NCI-H128 (cell line): ENCODE measurements around the gene GAGE10.
A peak's percentile ranks its signal among the peaks of the same experiment; 100 is the strongest.

Experiments
- DNase-seq: peaks from one replicate; lab custom pipeline; 2025; ENCODE audit not compliant: unreplicated experiment; lab: John Stamatoyannopoulos, UW

The GAGE10 gene, protein sequence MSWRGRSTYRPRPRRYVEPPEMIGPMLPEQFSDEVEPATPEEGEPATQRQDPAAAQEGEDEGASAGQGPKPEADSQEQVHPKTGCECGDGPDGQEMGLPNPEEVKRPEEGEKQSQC

DNA sequence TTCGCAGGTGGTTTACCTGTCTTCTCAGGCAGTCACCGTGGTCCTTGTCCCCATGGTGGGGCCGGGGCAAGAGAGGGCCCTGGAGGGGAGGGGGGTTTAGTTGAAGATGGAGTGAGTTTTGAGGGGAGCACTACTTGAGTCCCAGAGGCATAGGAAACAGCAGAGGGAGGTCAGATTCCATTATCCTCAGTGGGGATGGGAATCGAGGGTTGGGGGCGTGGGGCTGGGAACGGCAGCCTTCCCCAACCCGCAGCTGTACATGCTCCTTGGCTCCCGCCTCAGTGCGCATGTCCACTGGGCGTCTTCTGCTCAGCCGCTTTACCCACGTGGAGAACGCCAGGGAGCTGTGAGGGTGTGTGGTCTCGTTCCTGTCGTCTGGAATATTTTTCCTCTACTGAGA lies at the start of gene GAGE10:
Gene GAGE10, plus strand, starts transcription at position 301 of the 400 bp plus-strand sequence. CDS start 1,214 bp downstream, outside the sequence.
- DNase-seq: no peak

DNA sequence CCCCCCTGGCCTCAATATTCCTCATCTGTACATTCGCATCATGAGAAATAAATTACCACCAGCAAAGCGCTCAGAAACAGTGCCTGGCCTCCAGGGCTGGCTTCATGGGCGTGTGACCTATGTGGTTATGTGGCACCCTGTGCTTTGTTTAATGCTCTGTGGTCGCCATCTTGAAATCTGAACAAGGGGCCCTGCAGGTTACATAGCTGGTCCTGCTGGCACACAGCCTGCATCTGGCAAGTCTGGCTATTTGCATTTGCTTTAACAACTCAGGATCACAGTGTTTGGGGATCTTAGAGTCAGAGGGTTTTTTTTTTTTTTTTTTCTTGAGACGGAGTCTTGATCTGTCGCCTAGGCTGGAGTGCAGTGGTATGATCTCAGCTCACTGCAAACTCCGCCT lies 48.8 kb upstream of the GAGE10 start:
- DNase-seq: no peak

GRCh38 chrX:49256268-49256995 lies 47.0 kb upstream of the GAGE10 start:
- no peak for DNase-seq

- no peak for DNase-seq
Measured at GRCh38 chrX:49257074-49257790, 46.2 kb upstream of the GAGE10 start.

GRCh38 chrX:49257846-49258748 lies 45.3 kb upstream of the GAGE10 start:
- no peak for DNase-seq

GRCh38 chrX:49258749-49259124 lies 44.7 kb upstream of the GAGE10 start:
- DNase-seq: no peak

DNA sequence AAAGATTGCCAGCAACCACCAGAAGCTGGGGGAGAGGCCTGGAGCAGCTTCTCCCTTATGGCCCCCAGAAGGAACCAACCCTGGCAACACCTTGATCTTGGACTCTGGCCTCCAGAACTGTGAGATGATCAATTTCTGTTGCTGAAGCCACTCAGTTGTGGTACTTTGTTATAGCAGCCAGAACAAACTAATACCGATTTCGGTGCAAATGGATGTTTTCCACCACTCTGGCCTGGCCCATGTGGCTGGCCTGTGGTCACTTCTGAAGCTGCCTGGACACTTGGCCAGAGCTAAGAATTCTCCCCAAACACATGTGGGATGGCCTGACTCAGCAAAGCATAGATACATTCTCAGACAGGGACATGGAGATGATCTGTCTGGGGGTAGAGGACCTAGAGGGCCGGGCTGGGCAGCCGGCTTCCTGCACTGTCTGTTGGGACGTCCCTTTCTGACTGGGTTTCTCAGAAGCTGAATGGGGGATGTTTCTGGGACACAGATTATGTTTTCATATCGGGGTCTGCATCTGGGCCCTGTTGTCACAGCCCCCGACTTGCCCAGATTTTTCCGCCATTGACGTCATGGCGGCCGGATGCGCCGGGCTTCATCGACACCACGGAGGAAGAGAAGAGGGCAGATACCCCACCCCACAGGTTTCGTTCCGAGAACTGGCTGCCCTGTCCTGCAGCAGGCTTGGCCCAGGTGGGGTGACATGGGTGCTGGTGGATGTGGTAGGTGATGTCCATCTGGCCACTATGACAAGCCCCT lies 43.0 kb upstream of the GAGE10 start:
- DNase-seq: no peak

GRCh38 chrX:49262603-49263002 lies 40.8 kb upstream of the GAGE10 start:
- no peak for DNase-seq

DNA sequence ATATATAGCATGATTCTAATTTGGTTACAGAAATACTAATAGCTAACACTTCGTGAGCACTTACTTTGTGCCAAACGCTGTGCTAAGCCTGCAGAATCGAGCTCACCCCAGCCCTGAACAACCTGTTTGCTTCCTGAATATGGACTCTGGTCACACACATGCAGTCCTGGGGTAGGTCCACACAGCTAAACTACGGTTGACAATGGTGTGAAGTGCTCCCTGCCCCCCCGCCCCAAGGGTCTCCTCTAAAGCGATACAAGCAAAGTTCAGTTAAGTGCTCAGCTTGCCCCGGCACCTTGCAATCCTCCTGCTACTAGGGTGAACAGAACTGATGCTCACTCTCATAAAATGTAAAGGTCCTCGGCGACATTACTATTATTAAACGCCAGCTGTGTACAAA lies 39.8 kb upstream of the GAGE10 start:
- no peak for DNase-seq

GRCh38 chrX:49264460-49264859 lies 39.0 kb upstream of the GAGE10 start, which contains the start of gene FOXP3:
Gene FOXP3, minus strand, starts transcription at chrX:49264710. Its CDS starts 6,205 bp downstream, at chrX:49258505.
- no peak for DNase-seq

GRCh38 chrX:49266523-49267445 lies 36.7 kb upstream of the GAGE10 start:
- DNase-seq: no peak

DNA sequence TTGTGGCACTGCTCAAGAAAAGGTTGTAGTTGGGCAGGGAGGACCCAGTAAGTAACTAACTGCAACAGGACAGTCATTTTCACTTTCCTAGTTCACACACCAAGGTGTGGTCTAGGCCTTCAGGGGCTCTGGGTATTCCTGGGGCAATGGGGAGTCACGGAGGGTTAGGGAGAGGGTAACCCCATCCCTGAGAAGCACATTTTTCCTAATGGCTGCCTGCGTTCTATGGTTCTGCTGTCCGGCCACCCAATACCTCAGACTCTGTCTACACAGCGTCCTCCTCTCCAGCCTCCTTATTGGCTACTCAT lies 34.8 kb upstream of the GAGE10 start:
- DNase-seq: no peak

DNA sequence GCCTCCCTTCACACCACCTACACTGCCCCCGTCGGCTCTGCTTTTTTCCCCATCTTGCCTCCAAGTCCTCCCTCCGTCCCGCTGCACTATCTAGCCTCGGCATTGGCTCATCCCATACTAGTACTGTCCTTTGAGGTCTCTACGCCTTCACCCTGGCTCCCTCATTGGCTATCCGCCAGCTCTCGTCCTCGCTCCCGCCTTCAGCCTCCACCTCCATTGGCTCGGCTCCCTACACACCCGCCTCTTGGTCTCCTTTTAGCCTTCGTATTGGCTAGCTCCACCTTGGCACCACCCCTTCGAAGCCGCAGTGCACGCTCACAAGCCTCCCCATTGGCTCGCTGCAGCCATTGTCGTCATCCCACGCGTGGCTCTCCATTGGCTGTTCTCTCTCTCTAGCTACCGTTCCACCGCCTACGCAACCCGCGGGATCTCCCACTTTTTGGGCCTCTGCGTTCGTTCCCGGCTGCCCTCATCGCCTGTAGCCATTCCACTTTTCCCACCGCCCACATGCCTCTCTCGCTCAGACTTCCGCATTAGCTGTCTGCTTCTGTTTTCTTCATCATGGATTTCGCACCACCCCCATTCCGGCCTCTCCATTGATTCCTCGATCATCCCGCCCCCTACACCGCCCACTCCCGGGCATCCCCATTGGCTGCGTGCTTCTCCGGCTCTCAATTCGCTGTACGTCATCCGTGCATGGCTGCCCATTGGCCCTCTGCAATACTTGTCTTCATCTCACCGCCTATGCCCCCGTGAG lies 34.3 kb upstream of the GAGE10 start:
- DNase-seq: peak; percentile 93

- no peak for DNase-seq
Measured at GRCh38 chrX:49269767-49270248, 33.6 kb upstream of the GAGE10 start, which contains the start of gene PPP1R3F. Gene PPP1R3F, plus strand, starts transcription at chrX:49269793. Its CDS starts 77 bp downstream, at chrX:49269870.

DNA sequence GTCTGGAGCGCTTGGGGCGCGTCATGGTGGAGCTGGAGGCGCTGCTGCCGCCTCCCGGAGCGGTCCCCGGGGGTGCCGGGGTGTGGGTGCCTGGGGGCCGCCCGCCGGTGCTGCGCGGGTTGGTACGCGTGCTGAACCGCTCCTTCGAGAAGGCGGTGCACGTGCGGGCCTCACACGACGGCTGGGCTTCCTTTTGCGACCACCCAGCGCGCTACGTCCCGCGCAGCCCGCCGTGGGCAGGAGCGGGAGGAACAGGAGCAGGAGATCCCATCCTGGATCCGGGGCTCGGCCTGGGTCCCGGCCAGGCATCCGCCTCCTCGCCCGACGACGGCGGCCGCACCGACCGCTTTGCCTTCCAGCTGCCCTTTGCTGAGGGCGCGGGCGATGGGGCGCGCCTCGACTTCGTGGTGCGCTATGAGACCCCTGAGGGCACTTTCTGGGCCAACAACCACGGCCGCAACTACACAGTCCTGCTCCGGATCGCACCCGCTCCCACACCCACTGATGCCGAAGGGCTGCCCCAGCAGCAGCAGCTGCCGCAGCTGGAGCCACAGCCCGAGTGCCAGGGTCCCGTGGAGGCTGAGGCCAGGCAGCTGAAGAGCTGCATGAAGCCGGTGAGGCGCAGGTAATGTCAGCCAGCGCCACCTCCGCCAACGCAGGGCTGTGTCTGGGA lies 33.1 kb upstream of the GAGE10 start:
- DNase-seq: no peak

GRCh38 chrX:49271341-49271740 lies 32.1 kb upstream of the GAGE10 start:
- DNase-seq: no peak

DNA sequence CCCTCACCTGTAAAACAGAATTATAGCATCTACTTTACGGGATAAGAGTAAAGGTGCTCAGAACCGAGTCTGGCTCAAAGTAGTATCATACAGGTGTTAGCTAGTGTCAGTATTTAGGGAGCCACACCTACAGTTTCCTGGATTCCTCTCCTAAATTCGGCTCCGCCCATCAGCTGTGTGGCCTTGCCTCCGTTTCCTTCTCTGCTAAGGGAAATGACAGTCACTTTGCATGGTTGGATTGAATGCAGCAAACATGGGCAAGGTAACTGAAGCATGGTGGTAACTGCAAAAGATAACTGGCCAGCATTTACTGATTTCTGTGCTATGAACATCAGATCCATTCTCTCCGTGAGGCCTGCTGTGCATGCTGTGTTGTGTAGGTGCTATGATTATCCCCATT lies 31.0 kb upstream of the GAGE10 start:
- DNase-seq: no peak

GRCh38 chrX:49273181-49273727 lies 30.2 kb upstream of the GAGE10 start:
- DNase-seq: no peak
